Nephron (organoid): ENCODE results near the gene CD59.

Experiments
- H3K27ac Mint-ChIP-seq, 3 experiments: 2 replicates each; pipeline ENCODE4 v1.8.0; 2020; ENCODE audit warnings: mixed read lengths in 3 of 3, mild to moderate bottlenecking in 2 of 3, moderate library complexity in 1 of 3
- H3K27me3 Mint-ChIP-seq: 2 replicates; pipeline ENCODE4 v1.8.0; 2021; ENCODE audit warnings: low read depth, mild to moderate bottlenecking, moderate library complexity, mixed read lengths
- H3K36me3 Mint-ChIP-seq: 2 replicates; pipeline ENCODE4 v1.8.0; 2020; ENCODE audit warnings: low read depth, mixed read lengths
- H3K4me1 Mint-ChIP-seq: 2 replicates; pipeline ENCODE4 v1.8.0; 2020; ENCODE audit warnings: mixed read lengths
- H3K4me3 Mint-ChIP-seq, 3 experiments: 2 replicates each; pipeline ENCODE4 v1.8.0; 2020; ENCODE audit warnings: mild to moderate bottlenecking in 3 of 3, mixed read lengths in 3 of 3, moderate library complexity in 2 of 3
- H3K9me3 Mint-ChIP-seq: 2 replicates; pipeline ENCODE4 v1.8.0; 2020; ENCODE audit warnings: mixed read lengths
- CTCF ChIP-seq, 3 experiments: fragments of 200-600 bp; sonication (generic); IDR thresholded peaks; one replicate each; pipeline ENCODE4 v1.5.0; 2021; ENCODE audit warnings: antibody characterized with exemption in 3 of 3; ENCODE audit not compliant: unreplicated experiment in 3 of 3

CD59 gene

GRCh38 chr11:33703234-33703633 lies 33.0 kb downstream of the CD59 start:
- no peaks in the 10 kb centered on the region for H3K9me3 Mint-ChIP-seq
- H3K27ac Mint-ChIP-seq = peak overlapping the region in 2 of 3 experiments; percentile 24 to 85
- H3K4me3 Mint-ChIP-seq = no peak overlapping the region
- peaks cover 11% of the 10 kb centered on the region for H3K36me3 Mint-ChIP-seq
- no peak for TF ChIP-seq CTCF (IDR thresholded peaks at IDR 0.05; ENCODE audit: unreplicated experiment in 3 of 3)
- H3K27me3 Mint-ChIP-seq = no peaks in the 10 kb centered on the region
- peaks cover 28% of the 10 kb centered on the region for H3K4me1 Mint-ChIP-seq

GRCh38 chr11:33701302-33702230 lies 34.7 kb downstream of the CD59 start:
- peak overlapping the region; percentile 80 to 83 (median 80) for H3K4me3 Mint-ChIP-seq
- no peaks in the 10 kb centered on the region for H3K9me3 Mint-ChIP-seq
- H3K27ac Mint-ChIP-seq = peak overlapping the region; percentile 96 to 98 (median 97)
- TF ChIP-seq CTCF (IDR thresholded peaks at IDR 0.05; ENCODE audit: unreplicated experiment in 3 of 3) = no peak
- H3K4me1 Mint-ChIP-seq = peaks cover 25% of the 10 kb centered on the region
- peaks cover 9% of the 10 kb centered on the region for H3K36me3 Mint-ChIP-seq
- H3K27me3 Mint-ChIP-seq = no peaks in the 10 kb centered on the region

GRCh38 chr11:33700502-33701271 lies 35.5 kb downstream of the CD59 start, which contains the start of gene C11orf91:
Gene C11orf91 (minus strand): TSS chr11:33700826. CDS start chr11:33700740, 86 bp downstream.
- peak within 1 kb of the TSS; percentile 80 to 85 (median 82) for H3K4me3 Mint-ChIP-seq
- no peaks in the 10 kb centered on the region for H3K9me3 Mint-ChIP-seq
- H3K4me1 Mint-ChIP-seq = peaks cover 32% of the 10 kb centered on the region
- no peaks in the 10 kb centered on the region for H3K27me3 Mint-ChIP-seq
- peak within 1 kb of the TSS; percentile 96 to 98 (median 97) for H3K27ac Mint-ChIP-seq
- no peak for TF ChIP-seq CTCF (IDR thresholded peaks at IDR 0.05; ENCODE audit: unreplicated experiment in 3 of 3)
- H3K36me3 Mint-ChIP-seq = peaks cover 2% of the 10 kb centered on the region

- H3K9me3 Mint-ChIP-seq = no peaks in the 10 kb centered on the region
- peaks cover 38% of the 10 kb centered on the region for H3K4me1 Mint-ChIP-seq
- no peaks in the 10 kb centered on the region for H3K36me3 Mint-ChIP-seq
- peak overlapping the region in 1 of 3 experiments; percentile 82 for H3K27ac Mint-ChIP-seq
- no peak for TF ChIP-seq CTCF (IDR thresholded peaks at IDR 0.05; ENCODE audit: unreplicated experiment in 3 of 3)
- H3K4me3 Mint-ChIP-seq = peak overlapping the region; percentile 80 to 85 (median 82)
- no peaks in the 10 kb centered on the region for H3K27me3 Mint-ChIP-seq
These were observed 36.1 kb downstream of the CD59 start for GRCh38 chr11:33700063-33700501.

- Mint-ChIP-seq H3K9me3 (no peaks in the 10 kb centered on the region), H3K4me3 (peak overlapping the region; percentile 80 to 85 (median 82)), H3K4me1 (peaks cover 40% of the 10 kb centered on the region), H3K27ac (peak overlapping the region in 2 of 3 experiments; percentile 45 to 82), H3K27me3 (no peaks in the 10 kb centered on the region), H3K36me3 (no peaks in the 10 kb centered on the region)
- no peak for TF ChIP-seq CTCF (IDR thresholded peaks at IDR 0.05; ENCODE audit: unreplicated experiment in 3 of 3)
These were observed 36.6 kb downstream of the CD59 start for GRCh38 chr11:33699515-33700062.
